GM21390 (cell line): ENCODE measurements around the gene DUSP16.

ENCODE experiments used
- ATAC-seq: cut with Tn5 transposase; IDR thresholded peaks from one replicate; pipeline ENCODE4 v1.9.1; 2021; ENCODE audit not compliant: unreplicated experiment

DUSP16 gene

GRCh38 chr12:12445165-12445881 lies 117.3 kb downstream of the DUSP16 start:
- ATAC-seq, result no peak

DNA sequence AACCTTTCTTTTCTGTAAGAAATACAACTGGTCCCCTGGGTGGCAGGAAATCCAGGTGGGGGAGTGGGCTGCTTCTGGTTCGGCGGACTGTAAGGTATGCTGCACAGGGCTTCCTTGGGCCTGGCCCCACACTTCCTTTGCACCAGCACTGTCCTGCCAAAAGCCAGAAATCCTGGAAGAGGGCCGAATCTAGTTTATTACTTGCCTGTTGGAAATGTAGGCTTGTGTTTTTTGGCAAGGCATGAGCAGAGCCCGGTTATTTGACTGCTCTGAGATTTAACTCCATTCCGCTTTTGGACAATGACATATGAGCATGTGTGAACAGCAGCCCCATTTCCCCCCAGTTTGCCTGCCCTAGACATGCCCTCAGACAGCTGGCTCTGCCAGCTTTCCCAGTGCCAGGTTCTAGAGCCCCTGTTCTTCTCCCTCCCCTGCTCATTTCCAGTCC lies 119.2 kb downstream of the DUSP16 start:
- no peak for ATAC-seq

- ATAC-seq, result no peak
These were observed 120.1 kb downstream of the DUSP16 start for GRCh38 chr12:12442548-12443071.

- ATAC-seq, result no peak
These were observed 120.7 kb downstream of the DUSP16 start for GRCh38 chr12:12441843-12442461.

GRCh38 chr12:12441429-12441807 lies 121.2 kb downstream of the DUSP16 start:
- no peak for ATAC-seq

- ATAC-seq, result no peak
These were observed 121.8 kb downstream of the DUSP16 start for GRCh38 chr12:12440784-12441428.

- ATAC-seq, result no peak
These were observed 123.0 kb downstream of the DUSP16 start for GRCh38 chr12:12439636-12440035.

GRCh38 chr12:12436831-12437345 lies 125.8 kb downstream of the DUSP16 start:
- no peak for ATAC-seq

DNA sequence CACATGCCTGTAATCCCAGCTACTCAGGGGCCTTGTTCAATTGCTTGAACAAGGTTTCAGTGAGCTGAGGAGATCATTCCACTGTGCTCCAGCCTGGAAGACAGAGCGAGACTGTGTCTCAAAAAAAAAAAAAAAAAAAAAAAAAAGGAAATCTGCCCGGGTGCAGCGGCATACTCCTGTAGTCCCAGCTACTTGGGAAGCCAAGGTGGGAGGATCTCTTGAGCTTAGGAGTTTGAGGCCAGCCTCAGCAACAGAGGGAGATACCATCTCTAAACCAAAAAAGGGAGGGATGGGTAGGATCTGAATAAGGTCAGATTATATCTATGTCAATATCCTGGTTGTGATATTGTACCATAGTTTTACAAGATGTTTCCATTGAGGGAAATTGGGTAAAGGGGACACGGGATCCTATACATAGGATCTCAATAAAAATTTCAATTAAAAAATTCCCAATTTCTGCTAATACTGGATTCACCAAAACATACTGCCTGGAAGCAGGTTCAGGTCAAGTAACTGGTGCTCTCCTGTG lies 129.4 kb downstream of the DUSP16 start:
- no peak for ATAC-seq

DNA sequence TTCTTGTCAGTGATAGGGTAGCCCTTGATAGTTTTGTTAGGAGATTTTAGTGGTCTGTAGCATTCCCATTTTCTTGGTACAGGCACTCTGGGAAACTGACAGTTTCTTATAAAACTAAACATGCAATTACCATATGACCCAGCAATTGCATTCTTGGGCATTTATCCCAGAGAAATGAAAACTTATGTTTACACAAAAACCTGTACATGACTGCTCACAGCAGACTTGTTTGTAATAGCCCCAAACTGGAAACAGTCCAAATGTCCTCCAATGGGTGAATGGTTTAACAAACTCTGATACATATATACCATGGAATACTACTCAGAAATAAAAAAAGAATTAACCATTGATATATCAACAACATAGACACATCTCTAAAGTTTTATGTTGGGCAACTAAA lies 130.3 kb downstream of the DUSP16 start:
- no peak for ATAC-seq

DNA sequence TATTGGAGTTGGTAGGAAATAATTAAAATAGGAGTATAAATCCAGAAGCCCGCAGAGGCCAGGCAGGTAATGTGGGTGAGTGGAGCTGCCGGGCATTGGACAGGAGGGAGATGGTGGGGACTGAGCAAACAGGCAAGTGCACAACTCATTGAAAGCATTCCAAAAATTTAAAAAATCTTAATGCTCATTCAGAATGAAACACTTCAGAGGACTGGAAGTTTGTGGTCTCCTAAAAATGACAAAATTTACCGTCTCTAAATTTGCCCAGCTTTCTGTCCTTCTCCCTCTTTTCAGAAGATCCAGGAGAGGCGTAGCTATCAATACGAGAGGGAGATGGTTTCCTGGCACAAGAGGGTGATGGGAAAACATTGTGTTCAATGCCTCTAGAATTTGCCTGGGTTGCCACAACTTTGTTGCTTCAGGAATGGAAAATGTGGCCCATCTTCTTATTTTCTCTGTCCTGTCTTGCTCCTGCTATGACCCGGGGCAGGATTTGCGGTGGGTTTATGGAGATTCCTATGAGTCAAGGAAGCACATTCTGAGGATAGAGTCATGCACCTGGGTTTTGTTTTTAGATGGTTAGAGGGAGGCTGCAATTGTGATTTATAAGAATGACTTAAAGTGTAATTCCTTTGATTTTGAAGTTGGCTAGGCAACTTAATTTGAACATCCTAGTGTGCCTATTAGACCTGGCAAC lies 133.6 kb downstream of the DUSP16 start:
- no peak for ATAC-seq

GRCh38 chr12:12428047-12428446 lies 134.6 kb downstream of the DUSP16 start:
- no peak for ATAC-seq

GRCh38 chr12:12427568-12427967 lies 135.1 kb downstream of the DUSP16 start:
- ATAC-seq, result no peak

GRCh38 chr12:12425616-12426015 lies 137.0 kb downstream of the DUSP16 start:
- ATAC-seq, result no peak

- ATAC-seq, result no peak
These were observed 137.7 kb downstream of the DUSP16 start for GRCh38 chr12:12425001-12425400.
